ENCODE data around the gene CLDN22.

Gene CLDN22

DNA sequence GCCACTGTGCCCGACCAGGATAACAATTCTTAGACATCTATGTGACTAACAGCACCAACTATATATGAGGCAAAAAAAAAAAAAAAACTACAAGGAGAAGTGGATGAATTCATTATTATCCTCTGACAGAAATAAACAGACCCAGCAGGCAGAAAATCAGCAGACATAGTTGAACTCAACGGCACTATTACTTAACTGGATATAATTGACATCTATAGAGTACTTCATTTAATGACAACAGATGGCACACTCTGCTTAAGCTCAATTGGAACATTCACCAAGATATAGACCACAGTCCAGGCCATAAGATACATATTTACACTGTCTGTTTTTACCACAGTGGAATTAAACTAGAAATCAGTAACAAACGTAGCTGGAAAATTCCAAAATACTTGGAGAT, 13.3 kb downstream of the CLDN22 start:
- no peak overlapping the region for H2AFZ ChIP-seq (ENCODE audit: low read length)
- no peaks in the 10 kb centered on the region for H3K9me3 ChIP-seq (replicated peaks; ENCODE audit: insufficient read depth, low read length)
- no peaks in the 10 kb centered on the region for H4K20me1 ChIP-seq (ENCODE audit: insufficient read depth, low read length)
- no peaks in the 10 kb centered on the region for H3K79me2 ChIP-seq (ENCODE audit: low read length)
- no peaks in the 10 kb centered on the region for H3K9me2 ChIP-seq (replicated peaks; ENCODE audit: insufficient read depth, low read length)
- H3K9ac ChIP-seq (ENCODE audit: low read length) = no peak overlapping the region
- no peaks in the 10 kb centered on the region for H3K4me1 ChIP-seq (ENCODE audit: low read length)
- H3K36me3 ChIP-seq (replicated peaks; ENCODE audit: insufficient read depth, low read length) = no peaks in the 10 kb centered on the region
- H3K27ac ChIP-seq (ENCODE audit: low read length) = no peak overlapping the region
- no peak for DNase-seq
- no peak overlapping the region for H3K4me2 ChIP-seq (ENCODE audit: low read depth, low read length)
- TF ChIP-seq, protein P1, sequence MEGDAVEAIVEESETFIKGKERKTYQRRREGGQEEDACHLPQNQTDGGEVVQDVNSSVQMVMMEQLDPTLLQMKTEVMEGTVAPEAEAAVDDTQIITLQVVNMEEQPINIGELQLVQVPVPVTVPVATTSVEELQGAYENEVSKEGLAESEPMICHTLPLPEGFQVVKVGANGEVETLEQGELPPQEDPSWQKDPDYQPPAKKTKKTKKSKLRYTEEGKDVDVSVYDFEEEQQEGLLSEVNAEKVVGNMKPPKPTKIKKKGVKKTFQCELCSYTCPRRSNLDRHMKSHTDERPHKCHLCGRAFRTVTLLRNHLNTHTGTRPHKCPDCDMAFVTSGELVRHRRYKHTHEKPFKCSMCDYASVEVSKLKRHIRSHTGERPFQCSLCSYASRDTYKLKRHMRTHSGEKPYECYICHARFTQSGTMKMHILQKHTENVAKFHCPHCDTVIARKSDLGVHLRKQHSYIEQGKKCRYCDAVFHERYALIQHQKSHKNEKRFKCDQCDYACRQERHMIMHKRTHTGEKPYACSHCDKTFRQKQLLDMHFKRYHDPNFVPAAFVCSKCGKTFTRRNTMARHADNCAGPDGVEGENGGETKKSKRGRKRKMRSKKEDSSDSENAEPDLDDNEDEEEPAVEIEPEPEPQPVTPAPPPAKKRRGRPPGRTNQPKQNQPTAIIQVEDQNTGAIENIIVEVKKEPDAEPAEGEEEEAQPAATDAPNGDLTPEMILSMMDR (IDR thresholded peaks at IDR 0.05; ENCODE audit: low read length) = no peak
- no peak for TF ChIP-seq EZH2 (optimal IDR thresholded peaks at IDR 0.05; ENCODE audit: low read depth, low read length)
- TF ChIP-seq EZH2phosphoT487 (IDR thresholded peaks at IDR 0.05; ENCODE audit: low read length) = no peak
- no peaks in the 10 kb centered on the region for H3F3A ChIP-seq (ENCODE audit: insufficient read depth, low read length)
- no peaks in the 10 kb centered on the region for H3K27me3 ChIP-seq (replicated peaks; ENCODE audit: insufficient read depth, low read length)
- no peak overlapping the region for H3K4me3 ChIP-seq (ENCODE audit: low read length)

DNA sequence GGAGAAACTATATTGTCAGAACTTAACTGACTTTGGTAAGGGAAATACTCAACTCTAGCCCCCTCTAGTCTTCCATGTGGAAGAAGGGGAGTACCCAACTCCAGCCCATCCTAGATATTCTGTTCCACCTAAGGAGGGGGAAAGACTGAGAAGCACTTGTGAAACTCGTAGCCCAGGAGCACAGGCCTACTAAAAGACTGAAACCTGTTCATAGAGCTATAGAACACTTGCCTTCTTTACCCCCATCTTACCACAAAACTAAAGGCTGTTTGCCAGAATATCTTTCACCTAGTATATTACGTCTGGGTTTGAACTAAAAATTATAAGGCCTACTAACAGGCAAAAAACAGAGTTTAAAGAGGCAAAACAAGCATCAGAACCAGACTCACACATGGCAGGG, 15.5 kb downstream of the CLDN22 start:
- H3K79me2 ChIP-seq (ENCODE audit: low read length) = no peaks in the 10 kb centered on the region
- H3K4me2 ChIP-seq (ENCODE audit: low read depth, low read length) = no peak overlapping the region
- TF ChIP-seq, protein P1 (IDR thresholded peaks at IDR 0.05; ENCODE audit: low read length) = no peak
- no peak overlapping the region for H3K4me3 ChIP-seq (ENCODE audit: low read length)
- no peaks in the 10 kb centered on the region for H3K4me1 ChIP-seq (ENCODE audit: low read length)
- H3K9me2 ChIP-seq (replicated peaks; ENCODE audit: insufficient read depth, low read length) = no peaks in the 10 kb centered on the region
- no peak overlapping the region for H3K27ac ChIP-seq (ENCODE audit: low read length)
- no peak overlapping the region for H2AFZ ChIP-seq (ENCODE audit: low read length)
- no peaks in the 10 kb centered on the region for H3F3A ChIP-seq (ENCODE audit: insufficient read depth, low read length)
- DNase-seq = no peak
- H3K27me3 ChIP-seq (replicated peaks; ENCODE audit: insufficient read depth, low read length) = no peaks in the 10 kb centered on the region
- no peaks in the 10 kb centered on the region for H3K36me3 ChIP-seq (replicated peaks; ENCODE audit: insufficient read depth, low read length)
- H3K9me3 ChIP-seq (replicated peaks; ENCODE audit: insufficient read depth, low read length) = no peaks in the 10 kb centered on the region
- H4K20me1 ChIP-seq (ENCODE audit: insufficient read depth, low read length) = no peaks in the 10 kb centered on the region
- no peak overlapping the region for H3K9ac ChIP-seq (ENCODE audit: low read length)

DNA sequence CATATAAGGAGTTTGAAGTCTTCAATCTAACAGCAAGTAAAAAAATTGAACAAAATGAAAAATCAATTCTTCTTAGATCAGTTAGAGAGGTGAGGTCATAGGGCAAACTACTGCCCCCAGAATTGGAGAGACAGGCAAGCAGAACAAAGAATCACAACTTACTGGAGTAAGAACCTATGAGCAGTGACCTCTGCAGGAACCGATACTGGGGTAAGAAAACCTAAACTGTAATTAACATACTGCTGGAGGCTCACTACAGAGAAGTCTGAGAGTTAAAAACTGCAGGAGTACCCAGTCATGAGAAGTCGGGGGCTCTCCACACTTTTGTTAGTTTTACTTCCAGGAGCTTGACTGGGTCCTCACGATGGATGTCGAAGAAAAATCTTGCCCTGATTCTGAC, 16.0 kb downstream of the CLDN22 start:
- DNase-seq = no peak
- no peaks in the 10 kb centered on the region for H3K79me2 ChIP-seq (ENCODE audit: low read length)
- no peaks in the 10 kb centered on the region for H4K20me1 ChIP-seq (ENCODE audit: insufficient read depth, low read length)
- H3K4me3 ChIP-seq (ENCODE audit: low read length) = no peak overlapping the region
- no peaks in the 10 kb centered on the region for H3F3A ChIP-seq (ENCODE audit: insufficient read depth, low read length)
- H3K9me2 ChIP-seq (replicated peaks; ENCODE audit: insufficient read depth, low read length) = no peaks in the 10 kb centered on the region
- no peak overlapping the region for H3K9ac ChIP-seq (ENCODE audit: low read length)
- H3K27me3 ChIP-seq (replicated peaks; ENCODE audit: insufficient read depth, low read length) = no peaks in the 10 kb centered on the region
- TF ChIP-seq, protein P1 (IDR thresholded peaks at IDR 0.05; ENCODE audit: low read length) = no peak
- TF ChIP-seq EZH2phosphoT487 (IDR thresholded peaks at IDR 0.05; ENCODE audit: low read length) (no peak), EZH2 (optimal IDR thresholded peaks at IDR 0.05; ENCODE audit: low read depth, low read length) (no peak)
- no peaks in the 10 kb centered on the region for H3K4me1 ChIP-seq (ENCODE audit: low read length)
- H3K9me3 ChIP-seq (replicated peaks; ENCODE audit: insufficient read depth, low read length) = no peaks in the 10 kb centered on the region
- no peak overlapping the region for H2AFZ ChIP-seq (ENCODE audit: low read length)
- no peak overlapping the region for H3K4me2 ChIP-seq (ENCODE audit: low read depth, low read length)
- H3K27ac ChIP-seq (ENCODE audit: low read length) = no peak overlapping the region
- no peaks in the 10 kb centered on the region for H3K36me3 ChIP-seq (replicated peaks; ENCODE audit: insufficient read depth, low read length)
